Testis (tissue), 3 donors: ENCODE measurements around the gene TTLL8. TPM values are rescaled to one million over a fixed set of nuclear protein-coding genes. Genes with fewer than 3 reads are reported as not detected.

ENCODE experiments used
- DNase-seq: peaks from one replicate; pipeline ENCODE4 v3.0.0-alpha.2; 2019
- H3K27ac ChIP-seq, 2 donors: fragments of 200-600 bp; sonication (generic); one replicate each; pipeline ENCODE4 v1.5.1; 2019
- H3K27me3 ChIP-seq: fragments of 200-600 bp; sonication (generic); one replicate; pipeline ENCODE4 v1.5.1; 2019
- H3K36me3 ChIP-seq: fragments of 200-600 bp; sonication (generic); one replicate; pipeline ENCODE4 v1.5.1; 2017; ENCODE audit warnings: low read depth; ENCODE audit errors: missing control alignments
- H3K4me1 ChIP-seq: fragments of 200-600 bp; sonication (generic); one replicate; pipeline ENCODE4 v1.5.1; 2019
- H3K4me3 ChIP-seq, 2 donors: fragments of 200-600 bp; sonication (generic); one replicate each; pipeline ENCODE4 v1.5.1; 2017 to 2019
- H3K9me3 ChIP-seq: fragments of 200-600 bp; sonication (generic); one replicate; pipeline ENCODE4 v1.5.1; 2017
- CTCF ChIP-seq, 3 experiments: fragments of 450-650 bp in 2 of 3; fragments of 200-600 bp in 1 of 3; sonication (generic) in 1 of 3; IDR thresholded peaks; one replicate each; pipeline ENCODE4 v1.5.1; 2016 to 2019; ENCODE audit warnings: antibody characterized with exemption in 3 of 3, mild to moderate bottlenecking in 2 of 3, moderate library complexity in 1 of 3
- POLR2A ChIP-seq: fragments of 450-650 bp; IDR thresholded peaks from one replicate; pipeline ENCODE4 v1.6.1; 2017; ENCODE audit warnings: antibody characterized with exemption, mild to moderate bottlenecking, moderate library complexity
- WGBS, 2 donors: methylation state at CpG; one replicate each; pipeline ENCODE4 v1.1.5; 2018; 5-methylcytosine and 5-hydroxymethylcytosine counted together
- intact Hi-C: fragments of 100-400 bp; cut with DNase I; formaldehyde crosslinking; loops from one replicate; pipeline ENCODE4 v1.15.1; 2023; ENCODE audit warnings: low total_unique reads
- polyA plus RNA-seq: library from polyadenylated mRNA; stranded (reverse); fragments of 350-450 nt; fragmentation: Illumina TruSeq; extraction: RNeasy Lipid Tissue Mini Kit (QIAGEN cat#74804); gene quantifications from one replicate; pipeline ENCODE4 v1.2.3, GENCODE V29; 2014; ENCODE audit warnings: low read depth, low replicate concordance; ENCODE audit not compliant: insufficient read depth
- total RNA-seq, 2 donors: library from RNA; depleted of rRNA; stranded (reverse); fragments of >200 nt; gene quantifications; one replicate each; pipeline ENCODE4 v1.2.3, GENCODE V29; 2016

Gene TTLL8
- total and polyA plus RNA-seq, 3 donors from 2014 or later, result 5.1 to 11.9 (median 11.3) TPM

DNA sequence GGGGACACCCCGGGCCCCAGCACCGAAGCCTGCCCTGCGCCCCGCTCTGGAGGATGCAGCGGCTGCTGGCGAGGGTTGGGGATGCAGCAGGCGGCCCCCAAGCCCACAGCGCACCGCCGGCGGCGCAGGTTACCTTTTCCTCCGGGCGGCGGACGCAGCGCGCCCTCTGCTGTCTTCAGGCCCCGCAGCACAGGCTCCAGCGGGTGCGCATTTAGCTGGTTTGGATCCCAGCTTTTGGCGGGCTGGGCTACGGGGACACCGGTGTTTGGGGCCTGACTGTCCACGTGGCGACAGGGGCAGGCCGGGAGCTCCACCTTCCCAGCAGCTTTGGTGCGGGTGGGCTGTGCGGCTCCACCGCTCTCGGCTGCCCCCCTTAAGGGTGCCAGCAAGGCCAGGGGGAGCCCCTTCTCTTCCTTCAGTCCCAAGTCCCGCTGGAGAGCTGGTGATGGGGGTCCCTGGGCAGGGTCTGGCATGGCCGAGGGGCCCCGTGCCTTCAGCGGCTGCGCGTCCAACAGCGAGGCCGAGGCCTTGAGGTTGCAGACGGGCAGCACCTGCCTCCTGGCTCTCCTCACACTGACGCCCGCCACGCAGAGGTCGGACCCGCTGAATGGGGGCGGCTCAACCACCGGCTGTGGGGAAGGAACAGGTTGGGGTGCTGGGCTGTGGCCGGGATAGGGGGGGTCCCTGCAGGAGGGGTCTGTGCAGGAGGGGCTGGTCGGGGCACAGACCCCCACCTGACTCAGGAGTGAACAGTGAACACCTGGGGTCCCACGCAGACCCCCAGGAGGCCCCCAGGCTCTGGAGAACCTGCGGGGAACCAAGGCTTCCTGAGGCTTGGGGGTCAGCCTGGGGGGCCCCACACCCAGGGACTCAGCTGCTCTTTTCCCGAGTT is 27.6 kb downstream of the TTLL8 start:
- intact Hi-C loops, result loop anchor here (2.0 kb wide), 1 partner anchor 102 kb away; no protein-coding TSS in a partner anchor
- 29 to 64% methylated on average over 3 to 35 of the region's 52 CpGs for WGBS, 2 donors
- Histone ChIP-seq H3K4me1 (peaks cover 3% of the 10 kb centered on the region), H3K4me3 (no peak overlapping the region), H3K27me3 (no peaks in the 10 kb centered on the region), H3K27ac (no peak overlapping the region), H3K36me3 (no peaks in the 10 kb centered on the region), H3K9me3 (no peaks in the 10 kb centered on the region)
- DNase-seq, result peak; percentile 74
- TF ChIP-seq CTCF (IDR thresholded peaks at IDR 0.05) (peak; percentile 86 to 88 (median 87)), POLR2A (no peak)

DNA sequence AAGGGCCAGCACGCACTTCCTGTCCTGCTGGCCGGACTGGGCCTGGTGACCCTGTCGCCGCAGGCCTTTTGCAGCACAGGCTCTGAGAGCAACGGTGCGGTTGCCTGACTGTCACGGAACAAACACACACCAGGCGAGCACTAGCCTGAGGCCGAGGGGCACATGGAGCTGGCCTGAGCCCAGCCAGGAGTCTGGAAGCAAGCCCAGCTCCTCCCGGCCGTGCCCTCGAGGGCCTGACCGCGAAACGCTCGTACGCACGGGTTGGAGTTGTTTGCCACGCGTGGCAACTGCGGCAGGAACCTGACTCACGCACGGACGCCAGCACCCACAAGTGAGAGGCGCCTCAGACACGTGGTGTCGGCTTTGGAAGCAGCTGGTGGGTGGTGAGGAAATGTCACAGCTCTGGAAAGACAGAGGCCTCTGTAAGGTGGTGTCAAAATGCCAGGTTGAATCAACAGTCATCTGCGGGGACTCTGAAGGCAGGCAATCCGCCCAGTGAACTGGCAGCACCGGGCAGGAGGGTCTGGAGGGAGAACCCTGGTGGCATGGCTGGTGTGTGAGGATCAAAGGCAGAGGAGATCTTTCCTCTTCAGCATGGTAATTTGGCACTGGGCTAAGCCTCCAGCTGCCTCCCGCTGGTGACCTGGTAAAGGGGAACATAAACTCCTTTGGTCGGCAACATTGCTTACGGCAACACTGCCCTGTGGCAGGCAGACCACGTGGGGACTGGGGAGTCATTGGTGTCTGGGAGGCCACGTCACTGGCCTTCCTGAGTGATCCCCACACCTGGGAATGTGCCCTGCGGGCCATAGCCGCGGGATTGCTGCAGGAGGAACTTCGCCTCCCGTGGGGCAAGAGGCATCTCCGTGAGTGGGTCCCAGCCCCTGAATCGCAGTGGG is 30.2 kb downstream of the TTLL8 start:
- WGBS, 2 donors, result 86 to 89% methylated on average over 17 to 42 of the region's 42 CpGs
- Histone ChIP-seq H3K27me3 (no peaks in the 10 kb centered on the region), H3K27ac (no peak overlapping the region), H3K9me3 (no peaks in the 10 kb centered on the region), H3K4me1 (peaks cover 3% of the 10 kb centered on the region), H3K36me3 (no peaks in the 10 kb centered on the region), H3K4me3 (no peak overlapping the region)
- intact Hi-C loops, result no loop called here
- no peak for TF ChIP-seq POLR2A
- TF ChIP-seq CTCF (IDR thresholded peaks at IDR 0.05), result no peak
- DNase-seq, result no peak

DNA sequence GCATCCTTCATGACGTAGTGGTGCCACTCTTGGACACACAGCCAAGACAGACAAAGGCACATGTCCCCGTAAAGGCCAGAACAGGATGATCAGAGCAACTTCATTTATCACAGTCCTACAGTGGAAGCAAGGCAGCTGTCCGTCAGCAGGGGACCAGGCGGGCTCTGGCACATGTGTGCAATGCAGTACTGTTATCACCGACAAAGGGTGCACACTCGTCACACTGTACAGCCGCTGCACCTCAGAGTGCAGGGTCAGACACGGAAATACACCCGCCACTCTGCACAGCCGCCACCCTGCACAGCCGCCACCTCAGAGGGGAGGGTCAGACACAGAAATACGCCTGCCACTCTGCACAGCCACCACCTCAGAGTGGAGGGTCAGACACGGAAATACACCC is 32.1 kb downstream of the TTLL8 start:
- TF ChIP-seq CTCF (IDR thresholded peaks at IDR 0.05), result no peak
- TF ChIP-seq POLR2A, result no peak
- Histone ChIP-seq H3K9me3 (no peaks in the 10 kb centered on the region), H3K4me1 (peaks cover 3% of the 10 kb centered on the region), H3K4me3 (no peak overlapping the region), H3K27ac (no peak overlapping the region), H3K36me3 (no peaks in the 10 kb centered on the region), H3K27me3 (no peaks in the 10 kb centered on the region)
- DNase-seq, result no peak
- intact Hi-C loops, result no loop called here
- WGBS, 2 donors, result 82 to 85% methylated on average over 13 of the region's 13 CpGs

- H3K4me1 ChIP-seq, result no peaks in the 10 kb centered on the region
- no peak overlapping the region for H3K27ac ChIP-seq
- no peak for TF ChIP-seq CTCF (IDR thresholded peaks at IDR 0.05)
- no peak for TF ChIP-seq POLR2A
- no peak for DNase-seq
- no peaks in the 10 kb centered on the region for H3K9me3 ChIP-seq
- H3K27me3 ChIP-seq, result no peaks in the 10 kb centered on the region
- 81 to 83% methylated on average over 14 of the region's 14 CpGs for WGBS, 2 donors
- H3K4me3 ChIP-seq, result no peak overlapping the region
- H3K36me3 ChIP-seq, result no peaks in the 10 kb centered on the region
- intact Hi-C loops, result no loop called here
Measured at GRCh38 chr22:50022171-50022819, 35.8 kb downstream of the TTLL8 start.
